HepG2 (cell line): Measurements from ENCODE around the gene CFAP46. TPM values are rescaled to one million over a fixed set of nuclear protein-coding genes. Genes with fewer than 3 reads are reported as not detected.

Source experiments
- ATAC-seq: fragments of 200-7000 bp; cut with Tn5 transposase; 3 replicates; pipeline ENCODE4 v1.9.1; 2020; ENCODE audit warnings: mild to moderate bottlenecking, moderate library complexity
- BruUV-seq: library from RNA; stranded (reverse); fragments of 400-500 nt; replicated peaks from 2 replicates; lab custom pipeline; 2021; lab: Mats Ljungman, UMichigan
- CTCF ChIA-PET: fragments of 300-600 bp; formaldehyde crosslinking; extraction: SDS; loops from one replicate; lab custom pipeline; 2021; ENCODE audit warnings: low total read pairs, inconsistent platforms, low intra/inter-chr PET ratio; lab: Yijun Ruan, JAX
- POLR2A ChIA-PET: fragments of 350-600 bp; sonication (Branson Sonifier 250); formaldehyde crosslinking; loops from one replicate; lab custom pipeline; 2020; ENCODE audit warnings: antibody characterized with exemption, inconsistent platforms; lab: Yijun Ruan, JAX
- DNase-seq: peaks from one replicate; pipeline ENCODE4 v3.0.0-alpha.2; 2015; ENCODE audit warnings: low spot score
- FAIRE-seq: peaks from 3 replicates; lab custom pipeline; 2011; peaks lifted over from hg19 to GRCh38; lab: Jason Lieb, UNC
- H2AFZ ChIP-seq: one replicate; pipeline ENCODE4 v1.6.1; 2011; ENCODE audit warnings: low read length, inconsistent platforms
- H3K27ac ChIP-seq: fragments of 300-600 bp; 3 replicates; pipeline ENCODE4 v1.8.0; 2011; ENCODE audit warnings: mixed run types, mild to moderate bottlenecking, mixed read lengths, low read length, inconsistent platforms; ENCODE audit not compliant: insufficient read depth; ENCODE audit errors: extremely low read length
- H3K27me3 ChIP-seq, 2 experiments: fragments of 200-600 bp in 1 of 2; 2 replicates in 1 of 2; 3 replicates in 1 of 2; pipeline versions ENCODE4 v1.6.0 to v1.8.0; 2011; ENCODE audit warnings: low read length in 2 of 2, mild to moderate bottlenecking in 2 of 2, moderate library complexity in 2 of 2, inconsistent platforms in 1 of 2; ENCODE audit not compliant: insufficient read depth in 2 of 2, control insufficient read depth in 1 of 2
- H3K36me3 ChIP-seq, 2 experiments: fragments of 200-600 bp in 1 of 2; replicated peaks in 1 of 2; 2 replicates in 1 of 2; 3 replicates in 1 of 2; pipeline versions ENCODE4 v1.5.1 to v1.8.0; 2011; ENCODE audit warnings: low read length in 2 of 2, inconsistent platforms in 1 of 2; ENCODE audit not compliant: insufficient read depth in 2 of 2, control insufficient read depth in 1 of 2
- H3K4me1 ChIP-seq: 2 replicates; pipeline ENCODE4 v1.5.1; 2012; ENCODE audit warnings: low read length, inconsistent platforms; ENCODE audit not compliant: insufficient read depth
- H3K4me2 ChIP-seq: 2 replicates; pipeline ENCODE4 v1.6.0; 2011; ENCODE audit warnings: low read depth, low read length, inconsistent platforms
- H3K4me3 ChIP-seq, 3 experiments: fragments of 200-600 bp in 1 of 3; sonication (generic), shearing (Covaris generic) in 1 of 3; replicated peaks in 1 of 3; 2 replicates each; pipeline ENCODE4 v1.5.1; 2011 to 2016; ENCODE audit warnings: low read length in 3 of 3, inconsistent platforms in 2 of 3, low read depth in 2 of 3, mild to moderate bottlenecking in 2 of 3, control low read depth in 1 of 3, mixed read lengths in 1 of 3; ENCODE audit not compliant: insufficient read depth in 1 of 3
- H3K79me2 ChIP-seq: one replicate; pipeline ENCODE4 v1.6.1; 2011; ENCODE audit warnings: low read length, inconsistent platforms; ENCODE audit not compliant: insufficient read depth
- H3K9ac ChIP-seq: 2 replicates; pipeline ENCODE4 v1.6.0; 2011; ENCODE audit warnings: mild to moderate bottlenecking, low read depth, low read length, inconsistent platforms; ENCODE audit not compliant: insufficient read depth
- H3K9me3 ChIP-seq: 2 replicates; pipeline ENCODE4 v1.5.1; 2012; ENCODE audit warnings: mild to moderate bottlenecking, low read length
- H4K20me1 ChIP-seq: 2 replicates; pipeline ENCODE4 v1.6.0; 2011; ENCODE audit warnings: inconsistent platforms, mild to moderate bottlenecking, low read length, moderate library complexity; ENCODE audit not compliant: insufficient read depth
- DRAP1 ChIP-seq: IDR thresholded peaks from 2 replicates; pipeline ENCODE4 v1.6.1; 2016; ENCODE audit warnings: missing genetic modification reagents, missing compliant biosample characterization
- IKZF5 ChIP-seq: IDR thresholded peaks from 2 replicates; pipeline ENCODE4 v1.6.1; 2018; ENCODE audit warnings: missing genetic modification reagents, mild to moderate bottlenecking, missing compliant biosample characterization
- MNT ChIP-seq: fragments of 450-650 bp; IDR thresholded peaks from 2 replicates; pipeline ENCODE4 v1.6.1; 2016
- SMARCC2 ChIP-seq: fragments of 450-650 bp; IDR thresholded peaks from 2 replicates; pipeline ENCODE4 v1.6.1; 2017; ENCODE audit warnings: antibody characterized with exemption, mild to moderate bottlenecking
- ZNF792 ChIP-seq: IDR thresholded peaks from 2 replicates; pipeline ENCODE4 v1.6.1; 2016
- WGBS: methylation state at CpG from one replicate; pipeline ENCODE4 v1.1.6; 2017; ENCODE audit warnings: low lambda C conversion rate; 5-methylcytosine and 5-hydroxymethylcytosine counted together
- in situ Hi-C: cut with HindIII; loops from 2 replicates; pipeline ENCODE4 v1.10.0; 2017; ENCODE audit warnings: low pct_unique_long_range_greater_than_20kb; ENCODE audit not compliant: extremely low pct_ligation_motif_present
- intact Hi-C: fragments of 100-400 bp; cut with micrococcal nuclease; formaldehyde crosslinking; loops from one replicate; pipeline ENCODE4 v1.10.0; 2022; ENCODE audit not compliant: unreplicated experiment
- polyA plus RNA-seq, 8 experiments: library from polyadenylated mRNA; depleted of rRNA in 3 of 8; stranded (reverse) in 7 of 8; unstranded in 1 of 8; fragments of >200 nt; fragmentation: Illumina TruSeq in 4 of 8; extraction: Trizol in 4 of 8; gene quantifications; 2 replicates each; pipeline versions ENCODE4 v1.2.1 to v1.2.3, GENCODE V29; 2011 to 2016; ENCODE audit warnings: low read depth in 4 of 8, missing spikeins in 1 of 8, mixed read lengths in 1 of 8; ENCODE audit not compliant: insufficient read depth in 1 of 8
- total RNA-seq, 5 experiments: library from RNA; depleted of rRNA; stranded (reverse); fragments of >200 nt; fragmentation: Illumina TruSeq; extraction: Trizol; gene quantifications; 2 replicates each; pipeline ENCODE4 v1.2.3, GENCODE V29; 2016; ENCODE audit warnings: low read depth in 1 of 5

Gene CFAP46
- total and polyA plus RNA-seq, 2 of the 13 experiments (the other 11 are each of a cell fraction or from before 2014, with no cell fraction given) = 0.24 to 0.84 TPM

- Histone ChIP-seq H3K79me2 (no peaks in the 10 kb centered on the region), H3K27me3 (peaks cover 8 to 47% of the 10 kb centered on the region in 2 experiments; a peak in 4 of 5 replicates), H4K20me1 (no peaks in the 10 kb centered on the region), H3K4me2 (no peak overlapping the region), H3K4me3 (no peak overlapping the region), H3K4me1 (no peaks in the 10 kb centered on the region), H3K36me3 (no peaks in the 10 kb centered on the region), H3K27ac (no peak overlapping the region), H3K9ac (no peak overlapping the region), H3K9me3 (no peaks in the 10 kb centered on the region), H2AFZ (no peak overlapping the region)
- no TSS peak for BruUV-seq
- ChIA-PET POLR2A (no interaction called here), CTCF (no interaction called here)
- FAIRE-seq (no peak), DNase-seq (no peak), ATAC-seq (no peak)
- TF ChIP-seq SMARCC2 = no peak
- no peak for TF ChIP-seq IKZF5 (CRISPR knock-in tag)
- TF ChIP-seq DRAP1 (CRISPR knock-in tag) = no peak
- no peak for TF ChIP-seq ZNF792 (CRISPR knock-in tag)
- peak; percentile 93 for TF ChIP-seq MNT
- WGBS = 3% methylated on average over 6 of the region's 6 CpGs
- in situ Hi-C loops (loop anchor here (10.0 kb wide), 1 partner anchor 177 kb away; no protein-coding TSS in a partner anchor), intact Hi-C loops (no loop called here)
These were observed 5.5 kb upstream of the CFAP46 start for GRCh38 chr10:132947843-132948242.
